ENCODE measurements around the gene MAST3. TPM values are rescaled to one million over a fixed set of nuclear protein-coding genes. Genes with fewer than 3 reads are reported as not detected.

Gene MAST3
- total RNA-seq, 1 donor from 2014 or later, result 4.6 TPM

DNA sequence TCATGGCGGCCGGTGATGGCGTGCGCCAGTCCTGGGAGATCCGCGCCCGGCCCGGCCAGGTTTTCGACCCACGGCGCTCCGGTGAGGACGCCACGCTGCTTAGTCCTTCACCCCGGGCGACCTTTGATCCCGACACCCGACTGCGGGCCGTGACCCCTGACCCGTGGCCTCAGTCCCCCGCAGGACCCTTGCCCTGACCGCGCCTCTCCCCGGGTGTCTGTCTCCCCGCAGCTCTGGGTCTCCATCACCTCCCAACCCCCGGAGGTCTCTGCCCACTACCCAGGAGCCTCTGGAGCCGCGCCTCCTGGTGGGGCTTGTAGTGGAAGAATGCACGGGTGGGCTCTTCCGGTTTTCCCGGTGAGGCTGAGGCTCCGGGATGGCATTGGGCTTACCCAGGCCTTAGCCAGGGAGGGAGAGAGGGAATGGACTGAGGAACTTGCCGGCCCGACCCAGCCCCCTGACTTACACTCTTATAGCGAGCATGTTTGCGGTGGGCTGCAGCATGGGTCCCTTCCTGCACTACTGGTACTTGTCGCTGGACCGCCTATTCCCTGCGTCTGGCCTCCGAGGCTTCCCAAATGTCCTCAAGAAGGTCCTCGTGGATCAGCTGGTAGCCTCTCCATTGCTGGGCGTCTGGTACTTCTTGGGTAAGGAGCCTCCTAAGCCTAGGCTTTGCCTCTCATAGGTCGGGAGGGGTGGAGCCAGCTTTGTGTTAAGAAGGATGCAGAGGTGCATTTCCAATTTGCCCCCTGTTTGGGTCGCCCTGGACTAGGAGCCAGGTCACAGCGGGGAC lies 96.0 kb downstream of the MAST3 start:
- no peak for DNase-seq (ENCODE audit: low read depth)
- H3K27me3 ChIP-seq (ENCODE audit: control insufficient read depth, insufficient read depth, low read length), result no peaks in the 10 kb centered on the region
- H3K4me3 ChIP-seq (ENCODE audit: low read depth, low read length), result peak overlapping the region; percentile 92
- TF ChIP-seq, protein P1, sequence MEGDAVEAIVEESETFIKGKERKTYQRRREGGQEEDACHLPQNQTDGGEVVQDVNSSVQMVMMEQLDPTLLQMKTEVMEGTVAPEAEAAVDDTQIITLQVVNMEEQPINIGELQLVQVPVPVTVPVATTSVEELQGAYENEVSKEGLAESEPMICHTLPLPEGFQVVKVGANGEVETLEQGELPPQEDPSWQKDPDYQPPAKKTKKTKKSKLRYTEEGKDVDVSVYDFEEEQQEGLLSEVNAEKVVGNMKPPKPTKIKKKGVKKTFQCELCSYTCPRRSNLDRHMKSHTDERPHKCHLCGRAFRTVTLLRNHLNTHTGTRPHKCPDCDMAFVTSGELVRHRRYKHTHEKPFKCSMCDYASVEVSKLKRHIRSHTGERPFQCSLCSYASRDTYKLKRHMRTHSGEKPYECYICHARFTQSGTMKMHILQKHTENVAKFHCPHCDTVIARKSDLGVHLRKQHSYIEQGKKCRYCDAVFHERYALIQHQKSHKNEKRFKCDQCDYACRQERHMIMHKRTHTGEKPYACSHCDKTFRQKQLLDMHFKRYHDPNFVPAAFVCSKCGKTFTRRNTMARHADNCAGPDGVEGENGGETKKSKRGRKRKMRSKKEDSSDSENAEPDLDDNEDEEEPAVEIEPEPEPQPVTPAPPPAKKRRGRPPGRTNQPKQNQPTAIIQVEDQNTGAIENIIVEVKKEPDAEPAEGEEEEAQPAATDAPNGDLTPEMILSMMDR (IDR thresholded peaks at IDR 0.05; ENCODE audit: insufficient read depth, low read length, poor library complexity, severe bottlenecking), result peak; percentile 6
- no peaks in the 10 kb centered on the region for H3K36me3 ChIP-seq (ENCODE audit: control insufficient read depth, insufficient read depth, low read length)

DNA sequence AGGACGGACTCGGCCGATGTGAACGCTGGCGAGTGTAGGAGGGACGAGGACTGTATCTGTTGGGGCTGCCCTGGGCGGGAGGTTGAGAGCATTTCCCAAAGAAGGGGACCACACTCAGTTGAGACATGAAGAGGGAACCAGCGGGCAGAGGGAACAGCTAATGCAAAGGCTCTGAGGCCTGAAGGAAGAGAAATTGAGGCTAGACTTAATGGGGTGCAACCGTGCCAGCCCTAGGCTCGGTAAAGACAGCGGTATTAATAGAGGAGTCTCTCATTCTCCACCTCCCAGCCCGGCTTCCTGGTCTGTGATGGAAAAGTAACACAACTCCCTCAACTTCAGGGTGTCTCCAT lies 96.6 kb downstream of the MAST3 start:
- Histone ChIP-seq H3K36me3 (ENCODE audit: control insufficient read depth, insufficient read depth, low read length) (no peaks in the 10 kb centered on the region), H3K27me3 (ENCODE audit: control insufficient read depth, insufficient read depth, low read length) (no peaks in the 10 kb centered on the region), H3K4me3 (ENCODE audit: low read depth, low read length) (peak overlapping the region; percentile 92)
- TF ChIP-seq, protein P1 (IDR thresholded peaks at IDR 0.05; ENCODE audit: insufficient read depth, low read length, poor library complexity, severe bottlenecking), result no peak
- DNase-seq (ENCODE audit: low read depth), result no peak

DNA sequence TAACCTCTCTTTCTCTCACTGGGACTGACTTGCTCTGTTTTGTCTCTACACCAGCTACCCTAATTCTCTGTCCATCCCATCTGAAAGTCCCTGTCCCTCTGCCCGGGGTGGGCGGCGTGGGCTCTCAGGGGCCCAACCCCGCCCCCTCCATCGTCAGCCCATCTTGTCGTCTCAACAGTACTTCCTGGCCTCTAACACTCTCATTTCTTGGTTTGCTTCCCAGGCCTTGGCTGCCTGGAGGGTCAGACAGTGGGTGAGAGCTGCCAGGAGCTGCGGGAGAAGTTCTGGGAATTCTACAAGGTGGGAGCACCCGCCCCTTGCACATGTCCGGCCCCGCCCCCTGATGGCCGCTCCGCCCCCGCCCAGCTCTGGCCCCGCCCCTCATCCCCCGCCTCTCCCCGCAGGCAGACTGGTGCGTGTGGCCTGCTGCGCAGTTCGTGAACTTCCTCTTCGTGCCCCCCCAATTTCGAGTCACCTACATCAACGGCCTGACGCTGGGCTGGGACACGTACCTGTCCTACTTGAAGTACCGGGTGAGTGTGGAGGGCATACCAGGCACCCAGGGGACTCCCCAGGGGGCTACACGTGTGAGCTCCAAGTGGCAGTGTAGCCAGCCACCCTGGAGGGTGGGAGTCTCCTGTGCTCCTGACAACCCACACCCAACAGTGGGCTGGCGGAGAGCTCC lies 97.1 kb downstream of the MAST3 start:
- H3K36me3 ChIP-seq (ENCODE audit: control insufficient read depth, insufficient read depth, low read length), result no peaks in the 10 kb centered on the region
- TF ChIP-seq, protein P1 (IDR thresholded peaks at IDR 0.05; ENCODE audit: insufficient read depth, low read length, poor library complexity, severe bottlenecking), result no peak
- no peak overlapping the region for H3K4me3 ChIP-seq (ENCODE audit: low read depth, low read length)
- H3K27me3 ChIP-seq (ENCODE audit: control insufficient read depth, insufficient read depth, low read length), result no peaks in the 10 kb centered on the region
- DNase-seq (ENCODE audit: low read depth), result no peak

DNA sequence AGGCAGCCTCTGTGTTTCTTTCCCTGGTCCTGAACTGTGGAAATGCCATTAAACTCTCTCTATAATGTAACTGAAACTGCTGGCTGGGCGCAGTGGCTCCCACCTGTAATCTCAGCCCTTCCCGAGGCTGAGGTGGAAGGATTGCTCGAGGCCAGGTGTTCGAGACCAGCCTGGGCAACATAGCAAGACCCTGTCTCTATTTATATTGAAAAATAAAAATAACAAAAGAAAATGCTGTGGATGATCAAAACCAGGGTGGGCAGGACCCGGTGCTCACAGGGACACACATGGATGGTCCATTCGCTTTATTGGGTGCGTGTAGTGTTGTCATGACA lies 98.9 kb downstream of the MAST3 start:
- H3K27me3 ChIP-seq (ENCODE audit: control insufficient read depth, insufficient read depth, low read length), result no peaks in the 10 kb centered on the region
- no peaks in the 10 kb centered on the region for H3K36me3 ChIP-seq (ENCODE audit: control insufficient read depth, insufficient read depth, low read length)
- H3K4me3 ChIP-seq (ENCODE audit: low read depth, low read length), result no peak overlapping the region
- no peak for DNase-seq (ENCODE audit: low read depth)
- TF ChIP-seq, protein P1 (IDR thresholded peaks at IDR 0.05; ENCODE audit: insufficient read depth, low read length, poor library complexity, severe bottlenecking), result no peak

DNA sequence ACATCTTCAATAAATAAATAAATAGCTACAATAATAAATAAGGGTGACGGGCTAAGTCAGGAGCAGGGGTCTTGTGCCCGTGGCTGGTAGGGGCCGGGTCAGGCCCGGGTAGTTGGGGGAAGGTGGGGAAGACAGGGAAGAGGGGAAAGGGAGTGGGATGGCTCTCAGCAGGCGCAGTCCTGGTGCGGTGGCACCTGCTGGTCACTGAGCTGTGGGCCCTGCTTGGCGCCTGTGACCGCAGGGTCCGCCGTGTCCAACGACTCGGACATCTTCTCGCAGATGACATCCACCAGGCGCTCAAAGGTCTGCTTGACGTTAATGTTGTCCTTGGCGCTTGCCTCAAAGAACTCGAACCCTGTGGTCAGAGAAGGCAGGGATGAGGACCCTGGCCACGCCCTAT lies 99.7 kb downstream of the MAST3 start:
- TF ChIP-seq, protein P1 (IDR thresholded peaks at IDR 0.05; ENCODE audit: insufficient read depth, low read length, poor library complexity, severe bottlenecking), result no peak
- H3K4me3 ChIP-seq (ENCODE audit: low read depth, low read length), result no peak overlapping the region
- no peaks in the 10 kb centered on the region for H3K27me3 ChIP-seq (ENCODE audit: control insufficient read depth, insufficient read depth, low read length)

More for the DNA sequence above, 99.7 kb downstream of the MAST3 start:
- DNase-seq (ENCODE audit: low read depth), result no peak
- no peaks in the 10 kb centered on the region for H3K36me3 ChIP-seq (ENCODE audit: control insufficient read depth, insufficient read depth, low read length)
